Measurements from ENCODE around the gene PDE4A.
"Not testable (repeated sequence)": the region's sequence is repeated elsewhere in the genome, so short reads cannot be mapped to it uniquely, and the experiment has no call there.

PDE4A gene

DNA sequence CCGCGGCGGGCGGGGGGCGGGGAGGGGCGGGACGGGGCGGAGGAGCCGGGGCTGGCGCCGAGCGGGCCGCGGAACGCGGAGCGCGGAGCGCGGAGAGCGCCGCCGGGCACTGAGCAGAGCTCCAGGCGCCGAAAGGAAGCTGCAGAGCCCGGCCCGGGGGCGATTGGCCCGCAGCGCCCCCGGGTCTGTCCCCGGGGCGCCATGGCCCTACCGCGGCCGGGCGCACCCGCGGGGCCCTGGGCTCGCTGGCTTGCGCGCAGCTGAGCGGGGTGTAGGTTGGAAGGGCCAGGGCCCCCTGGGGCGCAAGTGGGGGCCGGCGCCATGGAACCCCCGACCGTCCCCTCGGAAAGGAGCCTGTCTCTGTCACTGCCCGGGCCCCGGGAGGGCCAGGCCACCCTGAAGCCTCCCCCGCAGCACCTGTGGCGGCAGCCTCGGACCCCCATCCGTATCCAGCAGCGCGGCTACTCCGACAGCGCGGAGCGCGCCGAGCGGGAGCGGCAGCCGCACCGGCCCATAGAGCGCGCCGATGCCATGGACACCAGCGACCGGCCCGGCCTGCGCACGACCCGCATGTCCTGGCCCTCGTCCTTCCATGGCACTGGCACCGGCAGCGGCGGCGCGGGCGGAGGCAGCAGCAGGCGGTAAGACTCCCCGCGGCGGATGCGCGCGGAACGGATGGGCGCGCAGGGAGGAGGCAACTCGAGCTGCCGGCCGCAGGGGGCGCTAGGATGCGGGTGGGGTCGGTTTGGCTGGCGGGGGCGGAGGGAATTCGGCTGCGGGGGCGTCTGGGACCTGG is at the start of gene PDE4A:
Gene PDE4A (plus strand): TSS at position 95 of the 796 bp plus-strand sequence. CDS start 227 bp downstream, at position 322.
- peak; percentile 13 for DNase-seq

DNA sequence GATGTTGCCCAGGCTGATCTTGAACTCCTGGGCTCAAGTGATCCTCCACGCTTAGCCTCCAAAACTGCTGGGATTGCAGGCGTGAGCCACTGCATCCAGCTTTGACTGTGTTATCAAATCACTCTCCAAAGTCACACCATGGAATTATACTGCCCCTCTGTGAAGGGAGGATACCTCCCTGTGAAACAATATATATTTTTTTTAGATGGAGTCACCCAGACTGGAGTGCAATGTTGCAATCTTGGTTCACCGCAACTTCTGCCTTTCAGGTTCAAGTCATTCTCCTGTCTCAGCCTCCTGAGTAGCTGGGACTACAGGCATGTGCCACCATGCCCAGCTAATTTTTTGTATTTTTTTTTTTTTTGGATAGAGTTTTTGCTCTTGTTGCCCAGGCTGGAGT is 47.6 kb upstream of the PDE4A start:
- no peak for DNase-seq

GRCh38 chr19:10374931-10375330 is 45.4 kb upstream of the PDE4A start:
- DNase-seq: no peak

- DNase-seq: not testable (repeated sequence)
Observed at GRCh38 chr19:10377140-10377640, 43.1 kb upstream of the PDE4A start.

DNA sequence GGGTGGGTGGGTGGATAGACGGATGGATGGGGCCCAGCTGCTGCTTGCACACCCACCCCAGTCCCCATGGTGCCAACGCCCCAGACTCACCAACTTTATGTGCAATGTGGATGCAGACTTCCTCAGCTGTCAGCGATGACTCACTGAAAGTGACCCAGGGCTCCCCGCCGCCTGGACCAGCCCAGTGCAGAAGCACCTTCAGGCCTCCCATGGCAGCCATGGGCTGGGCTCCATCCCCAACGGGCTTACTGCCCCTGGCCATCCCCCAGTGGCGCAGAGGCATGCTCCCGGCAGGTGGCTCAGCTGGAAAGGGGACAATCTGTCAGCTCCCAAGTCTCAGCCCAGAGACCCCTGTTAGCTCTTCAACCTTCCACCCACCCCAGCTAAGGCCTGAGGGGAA is 42.2 kb upstream of the PDE4A start:
- DNase-seq: no peak

- no peak for DNase-seq
Observed at GRCh38 chr19:10379880-10380312, 40.4 kb upstream of the PDE4A start.

- peak; percentile 95 for DNase-seq
Observed at GRCh38 chr19:10380313-10381102, 39.8 kb upstream of the PDE4A start, which contains the start of gene TYK2. TSS of gene TYK2 (minus strand) at chr19:10380572. CDS start at chr19:10378406, 2,166 bp downstream.

DNA sequence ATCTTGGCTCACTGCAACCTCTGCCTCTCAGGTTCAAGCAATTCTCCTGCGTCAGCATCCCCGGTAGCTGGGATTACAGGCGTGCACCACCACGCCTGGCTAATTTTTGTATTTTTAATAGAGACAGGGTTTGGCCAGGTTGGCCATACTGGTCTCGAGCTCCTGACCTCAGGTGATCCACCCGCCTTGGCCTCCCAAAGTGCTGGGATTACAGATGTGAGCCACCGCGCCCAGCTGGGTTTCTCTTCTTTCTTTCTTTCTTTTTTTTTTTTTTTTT is 37.2 kb upstream of the PDE4A start:
- DNase-seq: not testable (repeated sequence)

DNA sequence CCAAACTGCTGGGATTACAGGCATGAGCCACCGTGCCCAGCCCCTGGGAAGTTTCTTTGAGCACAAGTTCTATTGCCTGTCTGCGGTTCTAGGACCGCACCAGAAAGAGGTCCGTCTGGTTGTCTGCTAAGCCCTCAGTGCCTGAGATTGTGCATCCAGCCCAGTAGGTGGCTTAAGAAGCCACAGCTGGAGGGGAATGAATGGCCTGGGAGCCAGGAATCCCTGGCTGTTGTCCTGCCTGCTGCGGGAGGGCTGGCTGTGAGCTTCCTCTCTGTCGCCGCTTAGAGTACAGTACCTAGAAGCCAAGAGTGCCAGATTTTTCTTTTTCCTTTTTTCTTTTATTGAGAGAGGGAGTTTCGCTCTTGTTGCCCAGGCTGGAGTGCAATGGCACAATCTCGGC is 35.8 kb upstream of the PDE4A start:
- DNase-seq: no peak

GRCh38 chr19:10388957-10389356 is 31.4 kb upstream of the PDE4A start:
- peak; percentile 68 for DNase-seq

DNA sequence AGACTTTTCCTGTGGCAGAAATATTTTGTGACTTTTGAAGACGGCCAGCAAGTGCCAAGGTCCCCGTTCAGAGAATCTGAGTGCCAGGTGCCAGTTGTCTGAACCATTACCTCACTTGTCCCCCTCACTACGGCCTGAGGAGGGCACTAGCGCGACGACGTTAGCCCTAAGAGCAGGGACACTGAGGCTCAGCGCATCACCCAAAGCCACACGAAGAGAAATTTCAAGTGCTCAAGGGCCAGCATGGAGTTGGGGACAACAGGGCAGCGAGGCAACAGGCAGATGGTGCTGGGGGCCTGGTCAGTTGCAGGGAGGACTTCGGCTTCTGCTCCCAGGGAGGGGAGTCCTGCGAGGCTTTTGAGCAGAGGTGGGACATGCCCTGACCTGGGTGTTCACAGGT is 30.5 kb upstream of the PDE4A start:
- DNase-seq: no peak

GRCh38 chr19:10390652-10391286 is 29.6 kb upstream of the PDE4A start:
- DNase-seq: peak; percentile 27

GRCh38 chr19:10392120-10392519 is 28.2 kb upstream of the PDE4A start:
- no peak for DNase-seq

- DNase-seq: no peak
Observed at GRCh38 chr19:10393137-10393536, 27.2 kb upstream of the PDE4A start.

GRCh38 chr19:10395003-10395402 is 25.3 kb upstream of the PDE4A start:
- DNase-seq: no peak

DNA sequence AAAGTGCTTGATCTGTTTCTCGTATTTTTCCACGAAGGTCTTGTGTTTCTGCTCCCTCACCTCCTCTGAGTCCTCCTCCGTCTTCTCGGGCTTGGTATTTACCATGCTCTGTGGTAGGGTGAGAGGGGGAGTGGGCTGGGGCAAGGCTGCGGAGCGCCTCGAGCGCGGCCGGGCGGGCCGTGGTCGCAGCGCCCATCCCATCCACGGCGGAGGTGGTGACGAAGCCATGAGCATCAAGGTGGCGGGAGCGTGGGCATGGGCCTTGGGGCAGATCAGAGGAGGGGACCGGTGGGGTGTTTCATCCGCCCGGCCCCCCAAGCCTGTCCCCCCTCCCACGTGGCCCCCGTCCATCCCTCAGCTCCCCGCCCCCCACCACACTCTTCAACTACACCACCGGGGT is 24.9 kb upstream of the PDE4A start:
- DNase-seq: no peak

GRCh38 chr19:10395917-10396316 is 24.4 kb upstream of the PDE4A start:
- DNase-seq: no peak

DNA sequence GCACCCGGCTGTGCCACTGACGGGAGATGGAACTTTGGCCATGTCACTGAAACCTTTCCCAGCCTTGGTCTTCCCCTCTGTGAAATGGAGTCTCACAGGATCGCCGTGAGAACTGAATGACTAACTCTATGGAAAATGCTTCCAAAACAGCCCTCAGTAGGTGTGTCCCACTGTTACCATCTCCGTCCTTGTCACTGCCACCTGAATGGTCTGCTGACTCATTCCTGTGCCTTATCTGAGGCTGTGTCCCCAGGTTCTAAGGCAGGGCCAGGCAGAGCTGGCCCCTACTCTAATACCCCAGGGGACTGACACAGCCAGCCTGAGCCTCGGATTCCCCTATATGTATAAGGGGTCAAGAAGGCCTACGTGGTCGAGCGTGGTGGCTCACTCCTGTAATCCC is 21.5 kb upstream of the PDE4A start:
- no peak for DNase-seq

GRCh38 chr19:10399340-10399739 is 21.0 kb upstream of the PDE4A start:
- DNase-seq: not testable (repeated sequence)

DNA sequence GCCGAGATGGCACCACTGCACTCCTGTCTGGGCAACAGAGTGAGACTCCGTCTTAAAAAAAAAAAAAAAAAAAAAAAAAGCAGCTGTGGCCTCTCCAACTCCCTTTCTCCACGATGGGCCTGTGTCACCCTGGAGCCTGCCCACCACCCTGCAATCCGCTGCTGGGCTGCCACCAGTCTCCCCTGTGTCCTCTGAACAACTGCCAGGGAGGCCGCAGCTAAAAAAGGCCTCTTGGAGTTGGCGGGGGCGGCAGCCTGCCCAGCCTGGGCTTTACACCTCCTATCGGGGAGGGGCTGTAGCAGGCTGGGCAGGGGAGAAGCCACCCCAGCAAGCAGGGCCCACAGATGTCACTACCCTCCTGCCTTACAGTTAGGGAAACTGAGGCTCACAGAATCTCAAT is 20.5 kb upstream of the PDE4A start:
- DNase-seq: no peak

DNA sequence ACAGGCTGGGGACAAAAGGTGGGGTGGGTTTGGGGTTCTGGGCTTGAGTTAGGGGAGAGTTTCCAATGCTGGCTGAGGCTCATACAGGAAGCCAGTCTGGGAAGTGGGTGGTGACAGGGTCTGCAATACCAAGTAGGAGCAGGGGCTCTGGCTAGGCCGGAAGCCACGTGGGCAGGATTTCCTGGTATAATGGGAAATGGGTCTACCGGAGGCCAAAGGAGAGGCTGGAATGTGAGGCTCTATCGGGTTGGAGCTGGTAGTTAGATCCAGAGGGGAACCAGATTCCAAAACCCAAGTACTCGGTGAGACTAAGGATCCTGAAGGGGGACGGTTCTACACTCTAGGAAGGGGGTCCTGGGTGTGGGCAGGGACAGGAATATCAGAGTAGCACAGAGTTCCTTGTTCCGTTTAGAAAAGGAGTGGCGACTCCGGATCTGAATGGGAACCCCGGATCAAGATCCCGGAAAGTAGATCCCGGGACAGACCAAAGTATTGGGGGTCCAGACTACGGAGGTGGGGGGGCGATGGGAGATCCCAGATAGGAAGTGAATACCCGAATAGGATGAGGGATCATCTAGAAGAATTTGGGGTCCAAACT is 17.8 kb upstream of the PDE4A start:
- DNase-seq: no peak

- peak; percentile 83 for DNase-seq
Observed at GRCh38 chr19:10403137-10404021, 17.0 kb upstream of the PDE4A start, which contains the start of gene CDC37. TSS of gene CDC37 (minus strand) at chr19:10403542. CDS start at chr19:10403479, 63 bp downstream.
